Progenitor cell of endocrine pancreas (in vitro differentiated cells): ENCODE data around the gene KRTAP10-6. TPM values are rescaled to one million over a fixed set of nuclear protein-coding genes. Genes with fewer than 3 reads are reported as not detected.

Source experiments
- DNase-seq: peaks from one replicate; pipeline ENCODE4 v3.0.0; 2021; ENCODE audit warnings: low spot score; ENCODE audit not compliant: unreplicated experiment
- H3K27ac Mint-ChIP-seq: 2 replicates; pipeline ENCODE4 v1.8.0; 2021; ENCODE audit warnings: mild to moderate bottlenecking, moderate library complexity, mixed read lengths
- H3K27me3 Mint-ChIP-seq: 2 replicates; pipeline ENCODE4 v1.8.0; 2021; ENCODE audit warnings: mixed read lengths
- H3K36me3 Mint-ChIP-seq: 2 replicates; pipeline ENCODE4 v1.8.0; 2022; ENCODE audit warnings: mixed read lengths; ENCODE audit not compliant: insufficient read depth
- H3K4me1 Mint-ChIP-seq: 2 replicates; pipeline ENCODE4 v1.8.0; 2021; ENCODE audit warnings: low read depth, mixed read lengths
- H3K4me3 Mint-ChIP-seq: 2 replicates; pipeline ENCODE4 v1.8.0; 2021; ENCODE audit warnings: low read depth, mild to moderate bottlenecking, moderate library complexity, mixed read lengths
- H3K9me3 Mint-ChIP-seq: 2 replicates; pipeline ENCODE4 v1.8.0; 2021; ENCODE audit warnings: low read depth, mixed read lengths
- total RNA-seq: library from RNA; stranded (reverse); gene quantifications from 2 replicates; pipeline ENCODE4 v1.2.1, GENCODE V29; 2021
- TF ChIP-seq, protein P1 (sequence below): fragments of 200-600 bp; sonication (generic); IDR thresholded peaks from one replicate; pipeline ENCODE4 v1.5.0; 2021; ENCODE audit warnings: antibody characterized with exemption, mild to moderate bottlenecking; ENCODE audit not compliant: unreplicated experiment

Gene KRTAP10-6
- total RNA-seq, 1 donor from 2014 or later: not detected

DNA sequence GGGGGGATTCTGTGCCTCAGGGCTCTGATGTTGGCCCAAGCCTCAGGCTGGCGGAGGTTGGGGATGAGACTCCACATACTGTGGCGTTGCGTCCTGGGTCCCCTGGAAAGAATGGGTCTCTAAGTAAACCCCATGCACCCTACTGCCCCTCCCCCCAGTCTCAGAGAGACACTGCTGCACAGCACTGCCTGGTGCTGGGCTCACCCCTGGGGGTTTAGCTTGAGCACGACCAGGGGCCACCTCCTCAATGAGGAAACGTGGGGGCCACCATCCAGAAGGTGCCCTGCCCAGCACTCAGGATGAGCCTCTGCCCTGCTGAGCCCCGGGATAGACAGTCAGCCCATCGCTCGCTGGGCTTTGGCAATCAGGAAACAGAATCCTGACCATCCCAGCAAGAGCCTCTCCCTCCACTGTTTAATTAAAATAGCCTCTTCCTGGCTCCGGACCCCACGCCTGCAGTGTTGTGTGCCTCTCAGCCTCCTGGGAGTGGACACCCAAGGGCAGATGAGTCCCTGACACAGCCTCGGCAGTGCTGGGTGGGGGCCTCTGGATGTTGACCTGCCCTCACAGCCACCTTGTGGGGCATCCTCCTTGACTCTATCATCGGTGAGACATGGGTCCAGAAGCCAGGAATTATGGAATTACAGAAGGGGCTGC lies 22.3 kb downstream of the KRTAP10-6 start:
- Mint-ChIP-seq H3K9me3 (peaks cover 10% of the 10 kb centered on the region), H3K4me3 (no peak overlapping the region), H3K36me3 (no peaks in the 10 kb centered on the region), H3K27me3 (no peaks in the 10 kb centered on the region), H3K4me1 (peaks cover 3% of the 10 kb centered on the region), H3K27ac (no peak overlapping the region)
- DNase-seq: no peak
- TF ChIP-seq, protein P1, sequence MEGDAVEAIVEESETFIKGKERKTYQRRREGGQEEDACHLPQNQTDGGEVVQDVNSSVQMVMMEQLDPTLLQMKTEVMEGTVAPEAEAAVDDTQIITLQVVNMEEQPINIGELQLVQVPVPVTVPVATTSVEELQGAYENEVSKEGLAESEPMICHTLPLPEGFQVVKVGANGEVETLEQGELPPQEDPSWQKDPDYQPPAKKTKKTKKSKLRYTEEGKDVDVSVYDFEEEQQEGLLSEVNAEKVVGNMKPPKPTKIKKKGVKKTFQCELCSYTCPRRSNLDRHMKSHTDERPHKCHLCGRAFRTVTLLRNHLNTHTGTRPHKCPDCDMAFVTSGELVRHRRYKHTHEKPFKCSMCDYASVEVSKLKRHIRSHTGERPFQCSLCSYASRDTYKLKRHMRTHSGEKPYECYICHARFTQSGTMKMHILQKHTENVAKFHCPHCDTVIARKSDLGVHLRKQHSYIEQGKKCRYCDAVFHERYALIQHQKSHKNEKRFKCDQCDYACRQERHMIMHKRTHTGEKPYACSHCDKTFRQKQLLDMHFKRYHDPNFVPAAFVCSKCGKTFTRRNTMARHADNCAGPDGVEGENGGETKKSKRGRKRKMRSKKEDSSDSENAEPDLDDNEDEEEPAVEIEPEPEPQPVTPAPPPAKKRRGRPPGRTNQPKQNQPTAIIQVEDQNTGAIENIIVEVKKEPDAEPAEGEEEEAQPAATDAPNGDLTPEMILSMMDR: no peak

DNA sequence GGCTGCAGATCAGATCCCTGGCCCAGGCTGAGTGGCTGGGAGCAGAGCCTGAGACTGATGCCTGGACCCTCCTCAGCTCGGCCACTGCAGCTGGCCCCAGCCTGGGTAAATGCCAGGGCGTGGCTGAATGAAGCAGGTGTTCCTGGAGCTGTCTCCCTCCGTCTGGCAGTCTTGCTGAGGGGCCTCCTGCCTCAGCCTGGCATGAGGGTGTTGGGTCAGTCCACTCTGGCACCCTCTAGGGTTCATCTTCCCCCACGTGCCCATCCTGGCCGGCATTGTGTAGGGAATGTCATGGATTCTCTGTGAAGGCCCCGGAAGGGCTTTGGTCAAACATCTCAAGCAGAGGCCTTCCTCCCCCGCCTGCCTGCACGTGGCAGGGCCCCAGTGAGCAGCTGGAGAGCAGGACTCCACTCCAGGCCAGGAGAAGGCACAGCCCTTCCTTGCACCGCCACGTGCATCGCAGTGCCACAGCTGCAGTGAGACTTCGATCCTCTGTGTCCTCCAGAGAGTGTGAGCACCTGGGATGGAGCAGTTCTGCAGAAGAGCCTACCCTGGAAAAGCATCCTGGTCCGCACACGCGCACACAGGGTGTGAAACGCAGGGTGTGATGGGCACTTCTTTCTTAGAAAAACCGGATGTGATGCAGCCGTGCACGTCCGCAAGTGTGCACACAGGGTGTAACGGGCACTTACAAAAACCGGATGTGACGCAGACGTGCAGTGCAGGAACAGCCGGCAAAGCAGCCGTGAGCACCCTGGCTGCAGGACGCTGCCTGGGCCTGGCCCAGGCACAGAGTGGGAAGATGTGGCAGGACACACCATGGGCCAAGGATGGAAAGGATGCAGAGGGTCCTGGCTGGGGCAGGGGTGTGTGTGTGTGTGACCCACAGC lies 23.4 kb downstream of the KRTAP10-6 start:
- Mint-ChIP-seq H3K4me1 (no peaks in the 10 kb centered on the region), H3K27ac (no peak overlapping the region), H3K9me3 (peaks cover 10% of the 10 kb centered on the region), H3K36me3 (no peaks in the 10 kb centered on the region), H3K4me3 (no peak overlapping the region), H3K27me3 (no peaks in the 10 kb centered on the region)
- DNase-seq: no peak
- TF ChIP-seq, protein P1: no peak

DNA sequence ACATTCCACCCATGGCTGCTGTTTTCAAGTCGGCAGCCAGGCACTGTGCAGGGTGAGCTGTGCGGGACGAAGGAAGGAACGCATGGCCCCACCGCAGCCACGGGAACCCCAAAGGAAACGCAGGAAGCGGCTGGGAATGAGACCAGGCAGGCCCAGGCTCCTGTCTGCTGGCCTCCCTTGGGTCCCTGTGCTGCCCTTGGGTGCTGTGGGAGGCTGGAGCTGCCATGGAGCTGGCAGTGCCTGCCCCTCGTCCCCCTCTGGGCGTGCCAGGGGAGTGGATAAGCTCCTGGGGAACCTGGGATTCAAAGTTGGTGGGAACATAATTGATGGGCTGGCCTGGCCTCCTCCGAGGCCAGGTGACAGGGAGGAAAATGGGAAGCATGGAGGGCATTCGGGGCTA lies 24.0 kb downstream of the KRTAP10-6 start:
- Mint-ChIP-seq H3K4me3 (no peak overlapping the region), H3K36me3 (no peaks in the 10 kb centered on the region), H3K27ac (no peak overlapping the region), H3K27me3 (no peaks in the 10 kb centered on the region), H3K4me1 (no peaks in the 10 kb centered on the region), H3K9me3 (peaks cover 10% of the 10 kb centered on the region)
- no peak for DNase-seq
- TF ChIP-seq, protein P1: no peak

DNA sequence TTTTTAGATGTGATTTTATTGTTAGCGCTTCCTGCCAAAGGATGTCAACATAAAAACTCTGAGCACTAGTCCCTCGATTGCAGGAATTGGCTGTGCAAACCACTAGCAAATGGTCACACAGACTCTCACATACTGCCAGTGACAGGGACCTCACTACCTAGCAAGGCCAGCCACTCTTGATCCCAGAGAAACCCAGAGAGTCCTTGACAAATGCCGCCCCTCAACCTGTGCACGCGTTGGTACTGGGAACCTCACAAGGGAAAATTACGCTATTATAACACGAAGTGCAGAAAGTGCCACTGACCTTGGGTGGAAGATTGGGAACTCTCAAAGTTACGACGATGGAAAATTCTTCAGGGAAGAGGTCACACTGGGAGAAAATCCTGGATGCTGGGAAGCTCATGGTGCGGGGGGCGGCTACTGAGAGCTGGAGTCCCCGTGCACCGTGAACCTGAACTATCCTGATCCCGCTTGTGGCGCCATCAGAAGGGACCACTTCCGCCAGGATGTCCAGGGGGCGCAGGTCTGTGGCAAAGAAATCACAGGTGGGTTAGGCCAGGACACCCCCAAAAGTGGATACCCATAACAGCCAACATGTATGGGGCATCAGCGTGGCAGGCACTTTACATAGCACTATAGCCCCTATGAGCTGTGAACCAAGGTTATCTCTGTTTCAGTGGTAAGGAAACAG lies 24.7 kb downstream of the KRTAP10-6 start:
- Mint-ChIP-seq H3K27me3 (no peaks in the 10 kb centered on the region), H3K27ac (no peak overlapping the region), H3K9me3 (peaks cover 10% of the 10 kb centered on the region), H3K4me3 (no peak overlapping the region), H3K4me1 (no peaks in the 10 kb centered on the region), H3K36me3 (no peaks in the 10 kb centered on the region)
- TF ChIP-seq, protein P1: no peak
- no peak for DNase-seq

DNA sequence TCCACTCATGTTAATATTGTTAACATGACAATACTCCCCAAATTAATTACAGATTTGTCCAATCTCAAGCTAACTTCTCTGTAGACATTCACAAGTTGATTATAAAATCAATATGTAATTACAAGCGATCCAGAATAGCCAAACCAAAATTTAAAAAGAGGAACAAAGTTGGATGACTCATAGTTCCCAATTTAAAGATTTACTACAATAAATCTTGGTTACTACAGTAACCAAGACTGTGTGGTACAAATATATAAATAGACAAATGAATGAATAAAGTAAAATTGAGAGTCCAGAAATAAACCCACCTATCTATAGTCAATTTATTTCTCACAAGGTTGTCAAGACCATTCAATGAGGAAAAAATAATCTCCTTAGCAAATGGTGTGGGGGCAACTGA lies 25.9 kb downstream of the KRTAP10-6 start:
- Mint-ChIP-seq H3K9me3 (peaks cover 11% of the 10 kb centered on the region), H3K4me1 (no peaks in the 10 kb centered on the region), H3K27me3 (no peaks in the 10 kb centered on the region), H3K27ac (no peak overlapping the region), H3K4me3 (no peak overlapping the region), H3K36me3 (no peaks in the 10 kb centered on the region)
- TF ChIP-seq, protein P1: no peak
- DNase-seq: no peak
